ENCODE results near the gene MLXIP.
"Not testable (repeated sequence)": the region's sequence is repeated elsewhere in the genome, so short reads cannot be mapped to it uniquely, and the experiment has no call there.

- TF ChIP-seq EZH2 (IDR thresholded peaks at IDR 0.05; ENCODE audit: insufficient read depth, poor library complexity, severe bottlenecking); EZH2phosphoT487 (IDR thresholded peaks at IDR 0.05; ENCODE audit: insufficient read depth, low read depth): not testable (repeated sequence)
These were observed 22.1 kb upstream of the MLXIP start for GRCh38 chr12:122056406-122056805.

All from GM23248 (cell line).